ENCODE data around the gene CRNN.

Gene CRNN

GRCh38 chr1:152448095-152448494, 34.0 kb upstream of the CRNN start:
- H3K4me1 ChIP-seq (ENCODE audit: control insufficient read depth, insufficient read depth, low read length), result no peaks in the 10 kb centered on the region
- H3K27me3 ChIP-seq (ENCODE audit: control insufficient read depth, insufficient read depth, low read length), result no peaks in the 10 kb centered on the region
- peaks cover 9% of the 10 kb centered on the region for H3K9me3 ChIP-seq (ENCODE audit: control insufficient read depth, insufficient read depth, low read length)
- H3K9ac ChIP-seq (ENCODE audit: low read depth, low read length), result no peak overlapping the region
- H3K36me3 ChIP-seq (ENCODE audit: control insufficient read depth, insufficient read depth, low read length), result no peaks in the 10 kb centered on the region
- no peak overlapping the region for H3K4me3 ChIP-seq (ENCODE audit: low read depth, low read length)

DNA sequence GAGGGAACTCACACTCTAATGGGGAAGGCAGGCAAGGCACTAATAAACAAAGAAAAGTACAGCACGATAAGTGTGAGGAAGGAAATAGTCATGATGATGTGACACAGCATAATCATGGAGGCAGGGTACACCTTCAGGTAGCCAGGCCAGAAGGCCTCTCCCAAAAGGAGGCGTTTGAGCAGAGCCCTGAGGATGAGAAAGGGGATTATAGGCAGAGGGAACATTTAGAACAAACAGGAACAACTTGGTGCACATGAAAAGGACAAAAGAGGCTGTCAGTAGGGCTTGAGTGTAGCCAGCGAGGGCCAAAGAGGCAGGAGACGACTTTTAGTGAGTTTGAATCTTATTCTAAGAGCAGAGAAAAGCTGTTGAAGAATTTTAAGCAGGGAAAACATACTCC, 33.4 kb upstream of the CRNN start:
- no peak overlapping the region for H3K4me3 ChIP-seq (ENCODE audit: low read depth, low read length)
- no peaks in the 10 kb centered on the region for H3K36me3 ChIP-seq (ENCODE audit: control insufficient read depth, insufficient read depth, low read length)
- H3K9ac ChIP-seq (ENCODE audit: low read depth, low read length), result no peak overlapping the region
- no peaks in the 10 kb centered on the region for H3K27me3 ChIP-seq (ENCODE audit: control insufficient read depth, insufficient read depth, low read length)
- peaks cover 9% of the 10 kb centered on the region for H3K9me3 ChIP-seq (ENCODE audit: control insufficient read depth, insufficient read depth, low read length)
- no peaks in the 10 kb centered on the region for H3K4me1 ChIP-seq (ENCODE audit: control insufficient read depth, insufficient read depth, low read length)

DNA sequence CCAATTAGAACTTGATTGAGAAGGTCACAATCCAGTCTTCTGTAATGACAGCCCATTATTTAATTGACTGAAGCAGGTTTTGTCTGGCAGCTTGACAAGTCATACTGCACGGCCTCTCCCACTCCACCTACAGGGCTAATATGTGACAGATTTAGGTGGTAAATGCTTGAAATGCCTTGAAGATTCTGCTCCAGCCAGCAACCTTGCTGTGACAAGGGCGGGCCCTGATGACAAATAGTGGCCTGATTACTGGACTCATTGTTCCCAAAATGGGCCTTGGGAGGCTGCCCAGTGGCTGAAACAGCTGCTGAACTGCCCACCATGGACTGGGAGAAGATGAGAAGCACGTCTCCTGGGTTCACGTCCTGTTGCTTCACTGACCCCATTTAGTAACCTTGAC, 30.0 kb upstream of the CRNN start:
- H3K36me3 ChIP-seq (ENCODE audit: control insufficient read depth, insufficient read depth, low read length), result no peaks in the 10 kb centered on the region
- no peak overlapping the region for H3K4me3 ChIP-seq (ENCODE audit: low read depth, low read length)
- H3K9me3 ChIP-seq (ENCODE audit: control insufficient read depth, insufficient read depth, low read length), result peaks cover 6% of the 10 kb centered on the region
- H3K9ac ChIP-seq (ENCODE audit: low read depth, low read length), result no peak overlapping the region
- no peaks in the 10 kb centered on the region for H3K4me1 ChIP-seq (ENCODE audit: control insufficient read depth, insufficient read depth, low read length)
- no peaks in the 10 kb centered on the region for H3K27me3 ChIP-seq (ENCODE audit: control insufficient read depth, insufficient read depth, low read length)

DNA sequence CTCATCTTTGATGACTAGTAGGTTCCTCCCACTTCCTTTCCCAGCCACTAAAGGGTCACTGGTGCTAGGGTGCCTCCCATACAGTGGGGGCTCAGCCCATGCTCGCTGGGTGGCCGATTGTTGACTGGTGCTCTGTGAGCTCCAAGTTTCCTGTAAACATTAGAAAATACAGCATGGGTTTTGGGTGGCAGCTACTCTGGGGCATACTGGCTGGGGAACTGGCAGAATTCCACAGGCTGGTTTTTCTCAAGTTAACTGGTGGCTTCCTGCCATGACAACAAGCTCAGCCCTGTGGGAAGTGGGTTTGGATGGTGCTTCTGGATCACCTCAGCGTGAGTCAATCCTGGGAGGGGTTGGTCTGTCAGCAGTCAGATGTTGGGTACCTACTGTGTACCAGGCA, 28.7 kb upstream of the CRNN start:
- peaks cover 6% of the 10 kb centered on the region for H3K9me3 ChIP-seq (ENCODE audit: control insufficient read depth, insufficient read depth, low read length)
- H3K4me3 ChIP-seq (ENCODE audit: low read depth, low read length), result no peak overlapping the region
- no peak overlapping the region for H3K9ac ChIP-seq (ENCODE audit: low read depth, low read length)
- no peaks in the 10 kb centered on the region for H3K36me3 ChIP-seq (ENCODE audit: control insufficient read depth, insufficient read depth, low read length)
- H3K27me3 ChIP-seq (ENCODE audit: control insufficient read depth, insufficient read depth, low read length), result no peaks in the 10 kb centered on the region
- H3K4me1 ChIP-seq (ENCODE audit: control insufficient read depth, insufficient read depth, low read length), result no peaks in the 10 kb centered on the region

DNA sequence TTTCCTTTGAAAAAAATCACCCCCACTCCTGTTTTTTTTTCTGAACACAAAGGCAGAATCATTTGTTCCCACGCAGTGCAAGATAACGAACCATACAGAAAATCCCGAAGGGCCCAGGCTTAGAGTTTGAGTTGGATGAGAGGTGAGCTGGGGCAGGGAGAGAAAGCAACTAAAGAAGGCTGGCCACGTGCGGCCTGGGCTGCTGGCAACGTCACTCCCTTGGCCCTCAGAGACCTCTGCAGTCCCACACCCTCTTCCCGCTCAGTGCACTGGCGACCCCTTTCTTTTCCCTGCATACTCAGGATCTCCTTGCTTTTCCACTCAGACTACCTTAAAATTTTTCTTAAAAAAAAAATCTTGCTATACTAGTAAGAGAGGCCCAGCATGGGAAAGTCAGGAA, 28.2 kb upstream of the CRNN start:
- Histone ChIP-seq H3K9ac (ENCODE audit: low read depth, low read length) (no peak overlapping the region), H3K4me1 (ENCODE audit: control insufficient read depth, insufficient read depth, low read length) (no peaks in the 10 kb centered on the region), H3K4me3 (ENCODE audit: low read depth, low read length) (no peak overlapping the region), H3K9me3 (ENCODE audit: control insufficient read depth, insufficient read depth, low read length) (peaks cover 3% of the 10 kb centered on the region), H3K27me3 (ENCODE audit: control insufficient read depth, insufficient read depth, low read length) (no peaks in the 10 kb centered on the region), H3K36me3 (ENCODE audit: control insufficient read depth, insufficient read depth, low read length) (no peaks in the 10 kb centered on the region)

- Histone ChIP-seq H3K36me3 (ENCODE audit: control insufficient read depth, insufficient read depth, low read length) (no peaks in the 10 kb centered on the region), H3K9me3 (ENCODE audit: control insufficient read depth, insufficient read depth, low read length) (no peaks in the 10 kb centered on the region), H3K4me3 (ENCODE audit: low read depth, low read length) (no peak overlapping the region), H3K9ac (ENCODE audit: low read depth, low read length) (no peak overlapping the region), H3K27me3 (ENCODE audit: control insufficient read depth, insufficient read depth, low read length) (no peaks in the 10 kb centered on the region), H3K4me1 (ENCODE audit: control insufficient read depth, insufficient read depth, low read length) (no peaks in the 10 kb centered on the region)
Measured at GRCh38 chr1:152441756-152442155, 27.7 kb upstream of the CRNN start.

DNA sequence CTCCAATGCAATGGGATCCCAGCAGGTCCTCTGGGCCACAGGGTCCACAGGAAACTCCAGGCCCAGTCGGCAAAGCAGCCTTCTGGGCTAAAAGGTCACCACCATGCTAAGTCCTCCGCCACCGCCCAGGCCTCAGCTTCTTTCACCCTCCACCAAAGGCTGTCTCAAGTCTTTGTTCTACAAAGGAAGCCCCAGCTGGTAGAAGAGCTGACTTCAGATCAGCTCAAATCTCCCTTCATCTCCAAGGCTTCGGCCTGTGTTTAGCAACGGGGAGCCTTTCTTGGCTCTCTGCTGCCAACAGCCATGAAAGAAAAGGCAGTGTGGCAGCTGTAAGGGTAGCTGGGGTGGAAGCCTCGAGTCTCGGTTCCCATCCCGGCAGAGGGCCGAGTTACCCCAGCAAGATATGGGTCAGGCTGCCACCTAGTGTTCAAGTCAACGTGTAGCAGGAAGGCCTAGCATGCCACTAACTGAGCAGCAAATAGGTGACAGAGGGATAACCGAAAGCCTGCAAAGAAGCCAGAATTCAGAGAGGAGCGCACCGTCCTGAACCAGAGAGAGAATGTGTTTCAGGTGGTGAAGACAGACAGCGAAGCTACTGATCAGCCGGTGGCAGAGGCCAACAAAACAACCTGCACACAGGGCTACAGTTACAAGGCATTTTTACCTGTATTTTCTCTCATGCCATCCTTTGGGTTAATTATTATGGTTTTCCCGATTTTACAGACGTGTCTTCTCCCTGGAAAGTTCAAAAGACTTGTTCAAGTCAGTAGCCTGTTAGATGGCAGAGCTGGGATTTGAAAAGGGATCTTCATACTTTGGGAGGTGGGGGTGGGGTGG, 26.8 kb upstream of the CRNN start:
- Histone ChIP-seq H3K9ac (ENCODE audit: low read depth, low read length) (no peak overlapping the region), H3K9me3 (ENCODE audit: control insufficient read depth, insufficient read depth, low read length) (peaks cover 2% of the 10 kb centered on the region), H3K4me1 (ENCODE audit: control insufficient read depth, insufficient read depth, low read length) (no peaks in the 10 kb centered on the region), H3K4me3 (ENCODE audit: low read depth, low read length) (no peak overlapping the region), H3K36me3 (ENCODE audit: control insufficient read depth, insufficient read depth, low read length) (no peaks in the 10 kb centered on the region), H3K27me3 (ENCODE audit: control insufficient read depth, insufficient read depth, low read length) (no peaks in the 10 kb centered on the region)

DNA sequence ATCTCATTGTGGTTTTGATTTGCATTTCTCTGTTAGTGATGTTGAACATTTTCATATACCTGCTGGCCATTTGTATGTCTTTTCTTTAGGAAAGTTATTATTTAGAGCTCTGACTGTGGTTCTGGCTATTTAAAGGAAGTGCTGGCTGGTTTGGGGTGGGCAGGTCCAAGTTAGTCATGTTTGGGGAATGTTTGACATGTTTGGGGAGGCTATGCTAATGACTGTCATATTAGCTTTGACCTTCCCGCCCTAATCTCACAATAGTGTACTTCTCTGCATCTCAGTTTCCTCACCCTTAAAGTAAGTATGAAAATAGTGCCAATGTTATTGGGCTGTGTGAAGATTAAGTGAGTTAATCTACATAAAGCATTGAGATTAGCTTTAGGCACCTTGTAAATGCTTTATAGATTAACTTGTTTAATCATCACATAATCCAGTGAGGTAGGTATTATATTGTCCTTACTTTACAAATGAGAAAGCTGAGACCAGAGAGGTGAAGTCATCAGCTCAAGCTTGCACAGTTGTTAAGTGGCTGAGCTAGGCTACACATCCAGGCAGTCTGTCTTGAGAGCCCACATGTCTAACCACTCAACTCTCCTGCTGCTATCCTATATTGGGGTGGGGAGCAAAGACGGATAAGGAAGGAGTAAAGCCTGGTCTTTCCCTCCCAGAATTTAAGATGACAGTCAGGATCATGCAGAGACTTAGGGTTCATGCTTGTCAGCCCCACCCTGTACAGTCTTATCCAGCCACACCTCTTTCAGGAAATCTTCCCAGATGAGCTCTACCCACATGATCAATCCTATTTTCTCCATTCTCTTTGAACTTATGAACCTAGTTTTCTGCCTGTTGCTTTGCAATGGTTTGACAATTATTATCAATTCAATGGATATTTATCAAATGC, 22.8 kb upstream of the CRNN start:
- no peaks in the 10 kb centered on the region for H3K4me1 ChIP-seq (ENCODE audit: control insufficient read depth, insufficient read depth, low read length)
- no peak overlapping the region for H3K4me3 ChIP-seq (ENCODE audit: low read depth, low read length)
- no peak overlapping the region for H3K9ac ChIP-seq (ENCODE audit: low read depth, low read length)
- peaks cover 2% of the 10 kb centered on the region for H3K9me3 ChIP-seq (ENCODE audit: control insufficient read depth, insufficient read depth, low read length)
- H3K27me3 ChIP-seq (ENCODE audit: control insufficient read depth, insufficient read depth, low read length), result no peaks in the 10 kb centered on the region
- no peaks in the 10 kb centered on the region for H3K36me3 ChIP-seq (ENCODE audit: control insufficient read depth, insufficient read depth, low read length)

GRCh38 chr1:152427458-152427857, 13.4 kb upstream of the CRNN start:
- no peak overlapping the region for H3K4me3 ChIP-seq (ENCODE audit: low read depth, low read length)
- H3K9ac ChIP-seq (ENCODE audit: low read depth, low read length), result no peak overlapping the region
- no peaks in the 10 kb centered on the region for H3K36me3 ChIP-seq (ENCODE audit: control insufficient read depth, insufficient read depth, low read length)
- H3K9me3 ChIP-seq (ENCODE audit: control insufficient read depth, insufficient read depth, low read length), result peaks cover 11% of the 10 kb centered on the region
- no peaks in the 10 kb centered on the region for H3K27me3 ChIP-seq (ENCODE audit: control insufficient read depth, insufficient read depth, low read length)
- no peaks in the 10 kb centered on the region for H3K4me1 ChIP-seq (ENCODE audit: control insufficient read depth, insufficient read depth, low read length)

GRCh38 chr1:152426731-152427130, 12.7 kb upstream of the CRNN start:
- Histone ChIP-seq H3K27me3 (ENCODE audit: control insufficient read depth, insufficient read depth, low read length) (no peaks in the 10 kb centered on the region), H3K4me1 (ENCODE audit: control insufficient read depth, insufficient read depth, low read length) (no peaks in the 10 kb centered on the region), H3K4me3 (ENCODE audit: low read depth, low read length) (no peak overlapping the region), H3K36me3 (ENCODE audit: control insufficient read depth, insufficient read depth, low read length) (no peaks in the 10 kb centered on the region), H3K9me3 (ENCODE audit: control insufficient read depth, insufficient read depth, low read length) (peaks cover 11% of the 10 kb centered on the region), H3K9ac (ENCODE audit: low read depth, low read length) (no peak overlapping the region)

DNA sequence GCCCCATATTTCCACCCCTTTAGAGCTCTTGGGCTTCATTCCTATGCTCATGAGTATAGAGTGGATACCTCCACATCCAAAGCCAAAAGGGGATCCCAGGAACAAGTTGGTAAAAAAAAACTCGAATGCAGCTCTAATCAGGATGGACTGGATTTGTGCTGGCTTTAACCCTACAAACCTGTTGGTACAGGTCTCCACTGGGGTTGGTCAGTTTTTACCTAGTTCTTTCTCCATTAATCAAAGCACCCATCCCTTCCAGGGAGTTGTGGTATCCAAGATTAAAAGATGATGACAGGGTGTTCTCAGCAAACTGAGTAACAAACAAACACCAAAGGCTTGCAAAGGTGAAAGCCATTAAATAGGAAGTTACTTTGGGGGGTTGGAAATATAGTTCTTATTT, 5.9 kb upstream of the CRNN start:
- Histone ChIP-seq H3K9me3 (ENCODE audit: control insufficient read depth, insufficient read depth, low read length) (peaks cover 14% of the 10 kb centered on the region), H3K4me3 (ENCODE audit: low read depth, low read length) (no peak overlapping the region), H3K36me3 (ENCODE audit: control insufficient read depth, insufficient read depth, low read length) (no peaks in the 10 kb centered on the region), H3K9ac (ENCODE audit: low read depth, low read length) (no peak overlapping the region), H3K4me1 (ENCODE audit: control insufficient read depth, insufficient read depth, low read length) (no peaks in the 10 kb centered on the region), H3K27me3 (ENCODE audit: control insufficient read depth, insufficient read depth, low read length) (no peaks in the 10 kb centered on the region)
